H1 (cell line): Measurements from ENCODE around the gene SBF2. TPM values are rescaled to one million over a fixed set of nuclear protein-coding genes. Genes with fewer than 3 reads are reported as not detected.

Experiments
- KDM1A ChIP-seq: fragments of 200-600, 300-600 bp; sonication (generic); IDR thresholded peaks from 2 replicates; pipeline ENCODE4 v1.7.1; 2016; ENCODE audit warnings: mild to moderate bottlenecking, low read length, borderline replicate concordance
- POLR2A ChIP-seq, 2 experiments: IDR thresholded peaks; 1 replicate in 1 of 2; 2 replicates in 1 of 2; pipeline ENCODE4 v1.6.1; 2011; ENCODE audit warnings: low read depth in 2 of 2, low read length in 2 of 2, mild to moderate bottlenecking in 2 of 2; ENCODE audit errors: control extremely low read depth in 1 of 2
- RFX5 ChIP-seq: IDR thresholded peaks from 2 replicates; pipeline ENCODE4 v1.6.1; 2011; ENCODE audit warnings: low read depth, low read length, improper control_type of control experiment, borderline replicate concordance
- SP2 ChIP-seq: IDR thresholded peaks from 2 replicates; pipeline ENCODE4 v1.6.1; 2012; ENCODE audit warnings: mild to moderate bottlenecking, low read length, inconsistent platforms
- polyA plus RNA-seq, 7 experiments: library from polyadenylated mRNA; depleted of rRNA in 3 of 7; stranded (reverse) in 5 of 7; unstranded in 2 of 7; fragments of >200 nt in 5 of 7; fragments of 200-250 nt in 2 of 7; gene quantifications; 1 replicate in 5 of 7; 2 replicates in 1 of 7; 4 replicates in 1 of 7; pipeline versions ENCODE4 v1.2.1 to v1.2.3, GENCODE V29; 2011 to 2013; ENCODE audit warnings: missing spikeins in 2 of 7, mixed read lengths in 2 of 7
- total RNA-seq: library from RNA; stranded (reverse); fragmentation: NEBNext Ultra II Directional; extraction: Animal tissue kit (Norgen Biotek cat#: 25700); gene quantifications from 2 replicates; pipeline ENCODE4 v1.2.1, GENCODE V29; 2021

The SBF2 gene
- total and polyA plus RNA-seq, 2 of the 8 experiments (the other 6 are each of a cell fraction or from before 2014, with no cell fraction given) = 36.7 to 50.5 TPM

DNA sequence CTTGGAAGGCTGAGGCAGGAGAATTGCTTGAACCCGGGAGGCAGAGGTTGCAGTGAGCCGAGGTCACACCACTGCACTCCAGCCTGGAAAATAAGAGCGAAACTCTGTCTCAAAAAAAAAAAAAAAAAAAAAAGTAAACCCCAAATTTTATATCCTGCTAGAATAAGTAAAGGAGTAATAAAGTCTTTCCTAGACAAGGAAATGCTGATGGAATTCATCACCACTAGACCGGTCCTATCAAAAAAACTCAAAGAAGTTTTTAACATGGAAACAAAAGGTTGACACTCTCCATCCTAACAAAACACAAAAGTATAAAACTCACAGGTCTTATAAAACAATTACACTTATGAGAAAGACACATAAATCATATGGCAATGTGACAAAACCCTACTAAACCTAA lies 213.9 kb downstream of the SBF2 start (continued):
- TF ChIP-seq SP2 = no peak
- TF ChIP-seq POLR2A (IDR thresholded peaks at IDR 0.05; ENCODE audit: control extremely low read depth in 1 of 2, low read depth in 2 of 2, low read length in 2 of 2) = no peak
- no peak for TF ChIP-seq KDM1A
- no peak for TF ChIP-seq RFX5
